HepG2 (cell line): Measurements from ENCODE around the gene SLC2A10. TPM values are rescaled to one million over a fixed set of nuclear protein-coding genes. Genes with fewer than 3 reads are reported as not detected.

Experiments
- AGO1 ChIP-seq: fragments of 200-400 bp; formaldehyde crosslinking; IDR thresholded peaks from 2 replicates; pipeline ENCODE4 v1.6.1; 2017; ENCODE audit warnings: mild to moderate bottlenecking, low read depth, low read length, moderate library complexity; ENCODE audit not compliant: poor library complexity, severe bottlenecking
- ARID2 ChIP-seq: sonication (generic); formaldehyde crosslinking; IDR thresholded peaks from 2 replicates; pipeline ENCODE4 v1.8.1; 2022; ENCODE audit warnings: mild to moderate bottlenecking, missing genetic modification reagents, borderline replicate concordance
- ARID5B ChIP-seq: IDR thresholded peaks from 2 replicates; pipeline ENCODE4 v1.4.0; 2020; ENCODE audit warnings: mild to moderate bottlenecking, missing genetic modification reagents
- EHMT2 ChIP-seq: fragments of 200-600 bp; sonication (generic); IDR thresholded peaks from 2 replicates; pipeline ENCODE4 v1.7.0; 2017; ENCODE audit warnings: antibody characterized with exemption, low read depth, low read length, borderline replicate concordance
- FOXJ3 ChIP-seq: sonication (generic); formaldehyde crosslinking; IDR thresholded peaks from 2 replicates; pipeline ENCODE4 v1.4.0; 2020; ENCODE audit warnings: missing genetic modification reagents, mild to moderate bottlenecking, borderline replicate concordance
- KDM2A ChIP-seq: sonication (generic); formaldehyde crosslinking; IDR thresholded peaks from 2 replicates; pipeline ENCODE4 v1.4.0; 2020; ENCODE audit warnings: low read depth, missing genetic modification reagents, borderline replicate concordance
- NCOR1 ChIP-seq: fragments of 200-600 bp; sonication (generic); IDR thresholded peaks from 2 replicates; pipeline ENCODE4 v1.7.0; 2017; ENCODE audit warnings: antibody characterized with exemption, low read length, borderline replicate concordance
- PAX8 ChIP-seq: sonication (generic); formaldehyde crosslinking; IDR thresholded peaks from 2 replicates; pipeline ENCODE4 v1.8.0; 2022; ENCODE audit warnings: mild to moderate bottlenecking, missing genetic modification reagents, borderline replicate concordance
- RFX3 ChIP-seq: IDR thresholded peaks from 2 replicates; pipeline ENCODE4 v1.6.1; 2016; ENCODE audit warnings: missing biosample characterization, missing genetic modification reagents
- SIN3A ChIP-seq: IDR thresholded peaks from 2 replicates; pipeline ENCODE4 v1.6.1; 2011; ENCODE audit warnings: low read depth, mild to moderate bottlenecking, control low read depth, low read length, borderline replicate concordance
- SOX6 ChIP-seq, 2 experiments: fragments of 450-650 bp in 1 of 2; sonication (generic) in 1 of 2; formaldehyde crosslinking in 1 of 2; IDR thresholded peaks; 2 replicates each; pipeline versions ENCODE4 v1.4.0 to v1.6.1; 2017 to 2020; ENCODE audit warnings: antibody characterized with exemption in 1 of 2, mild to moderate bottlenecking in 1 of 2, missing genetic modification reagents in 1 of 2
- SRY ChIP-seq: sonication (generic); formaldehyde crosslinking; IDR thresholded peaks from 2 replicates; pipeline ENCODE4 v1.8.0; 2022; ENCODE audit warnings: mild to moderate bottlenecking, missing genetic modification reagents
- TRAFD1 ChIP-seq: sonication (generic); formaldehyde crosslinking; IDR thresholded peaks from 2 replicates; pipeline ENCODE4 v1.5.1; 2020; ENCODE audit warnings: missing genetic modification reagents, mild to moderate bottlenecking, borderline replicate concordance
- ZBTB39 ChIP-seq: sonication (generic); formaldehyde crosslinking; IDR thresholded peaks from 2 replicates; pipeline ENCODE4 v1.5.0; 2020; ENCODE audit warnings: missing genetic modification reagents
- ZMYM3 ChIP-seq: sonication (generic); formaldehyde crosslinking; IDR thresholded peaks from 2 replicates; pipeline ENCODE4 v1.5.1; 2020; ENCODE audit warnings: mild to moderate bottlenecking, missing genetic modification reagents
- ZNF530 ChIP-seq: sonication (generic); formaldehyde crosslinking; IDR thresholded peaks from 2 replicates; pipeline ENCODE4 v1.5.0; 2020; ENCODE audit warnings: low read depth, mild to moderate bottlenecking, missing genetic modification reagents
- polyA plus RNA-seq, 8 experiments: library from polyadenylated mRNA; depleted of rRNA in 3 of 8; stranded (reverse) in 7 of 8; unstranded in 1 of 8; fragments of >200 nt; fragmentation: Illumina TruSeq in 4 of 8; extraction: Trizol in 4 of 8; gene quantifications; 2 replicates each; pipeline versions ENCODE4 v1.2.1 to v1.2.3, GENCODE V29; 2011 to 2016; ENCODE audit warnings: low read depth in 4 of 8, missing spikeins in 1 of 8, mixed read lengths in 1 of 8; ENCODE audit not compliant: insufficient read depth in 1 of 8
- total RNA-seq, 5 experiments: library from RNA; depleted of rRNA; stranded (reverse); fragments of >200 nt; fragmentation: Illumina TruSeq; extraction: Trizol; gene quantifications; 2 replicates each; pipeline ENCODE4 v1.2.3, GENCODE V29; 2016; ENCODE audit warnings: low read depth in 1 of 5
- TF ChIP-seq, protein P1 (sequence below): IDR thresholded peaks from 2 replicates; pipeline ENCODE4 v1.6.1; 2016
- TF ChIP-seq, protein P2 (sequence below): sonication (generic); formaldehyde crosslinking; IDR thresholded peaks from 2 replicates; pipeline ENCODE4 v1.5.0; 2020; ENCODE audit warnings: mild to moderate bottlenecking, missing genetic modification reagents, moderate library complexity

The SLC2A10 gene
- total and polyA plus RNA-seq, 2 of the 13 experiments (the other 11 are each of a cell fraction or from before 2014, with no cell fraction given), result 16.0 to 18.4 TPM

DNA sequence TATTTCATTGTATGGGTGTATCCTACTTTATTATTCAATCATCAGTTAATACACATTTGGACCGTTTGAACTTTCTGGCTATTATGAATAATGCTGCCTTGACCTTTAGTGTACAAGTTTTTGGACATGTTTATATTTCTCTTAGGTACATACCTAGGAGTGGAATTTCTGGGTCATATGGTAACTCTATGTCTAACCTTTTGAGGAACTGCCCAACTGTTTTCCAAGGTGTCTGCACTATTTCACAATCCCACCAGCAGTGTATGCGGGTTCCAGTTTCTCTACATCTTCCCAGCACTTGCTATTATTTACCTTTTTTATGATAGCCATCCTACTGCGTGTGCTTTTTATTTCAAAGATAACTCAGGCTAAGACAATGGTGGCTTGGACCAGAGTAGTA is 43.8 kb upstream of the SLC2A10 start (continued):
- peak; percentile 89 for TF ChIP-seq ARID5B
- TF ChIP-seq, protein P1, sequence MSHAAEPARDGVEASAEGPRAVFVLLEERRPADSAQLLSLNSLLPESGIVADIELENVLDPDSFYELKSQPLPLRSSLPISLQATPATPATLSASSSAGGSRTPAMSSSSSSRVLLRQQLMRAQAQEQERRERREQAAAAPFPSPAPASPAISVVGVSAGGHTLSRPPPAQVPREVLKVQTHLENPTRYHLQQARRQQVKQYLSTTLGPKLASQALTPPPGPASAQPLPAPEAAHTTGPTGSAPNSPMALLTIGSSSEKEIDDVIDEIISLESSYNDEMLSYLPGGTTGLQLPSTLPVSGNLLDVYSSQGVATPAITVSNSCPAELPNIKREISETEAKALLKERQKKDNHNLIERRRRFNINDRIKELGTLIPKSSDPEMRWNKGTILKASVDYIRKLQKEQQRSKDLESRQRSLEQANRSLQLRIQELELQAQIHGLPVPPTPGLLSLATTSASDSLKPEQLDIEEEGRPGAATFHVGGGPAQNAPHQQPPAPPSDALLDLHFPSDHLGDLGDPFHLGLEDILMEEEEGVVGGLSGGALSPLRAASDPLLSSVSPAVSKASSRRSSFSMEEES (CRISPR knock-in tag), result no peak
- TF ChIP-seq SIN3A, result no peak
- TF ChIP-seq PAX8 (CRISPR knock-in tag), result no peak
- TF ChIP-seq, protein P2, sequence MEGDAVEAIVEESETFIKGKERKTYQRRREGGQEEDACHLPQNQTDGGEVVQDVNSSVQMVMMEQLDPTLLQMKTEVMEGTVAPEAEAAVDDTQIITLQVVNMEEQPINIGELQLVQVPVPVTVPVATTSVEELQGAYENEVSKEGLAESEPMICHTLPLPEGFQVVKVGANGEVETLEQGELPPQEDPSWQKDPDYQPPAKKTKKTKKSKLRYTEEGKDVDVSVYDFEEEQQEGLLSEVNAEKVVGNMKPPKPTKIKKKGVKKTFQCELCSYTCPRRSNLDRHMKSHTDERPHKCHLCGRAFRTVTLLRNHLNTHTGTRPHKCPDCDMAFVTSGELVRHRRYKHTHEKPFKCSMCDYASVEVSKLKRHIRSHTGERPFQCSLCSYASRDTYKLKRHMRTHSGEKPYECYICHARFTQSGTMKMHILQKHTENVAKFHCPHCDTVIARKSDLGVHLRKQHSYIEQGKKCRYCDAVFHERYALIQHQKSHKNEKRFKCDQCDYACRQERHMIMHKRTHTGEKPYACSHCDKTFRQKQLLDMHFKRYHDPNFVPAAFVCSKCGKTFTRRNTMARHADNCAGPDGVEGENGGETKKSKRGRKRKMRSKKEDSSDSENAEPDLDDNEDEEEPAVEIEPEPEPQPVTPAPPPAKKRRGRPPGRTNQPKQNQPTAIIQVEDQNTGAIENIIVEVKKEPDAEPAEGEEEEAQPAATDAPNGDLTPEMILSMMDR, result no peak
- 0 out of 2 replicates have a peak, but pooled peaks have one; percentile 49 for TF ChIP-seq ARID2 (CRISPR knock-in tag)
- TF ChIP-seq KDM2A (CRISPR knock-in tag), result no peak
- no peak for TF ChIP-seq TRAFD1 (CRISPR knock-in tag)
- no peak for TF ChIP-seq EHMT2
- no peak for TF ChIP-seq RFX3 (CRISPR knock-in tag)
- no peak for TF ChIP-seq AGO1
- TF ChIP-seq SRY, result no peak
- TF ChIP-seq NCOR1, result 0 out of 2 replicates have a peak, but pooled peaks have one; percentile 34
- no peak for TF ChIP-seq ZMYM3 (CRISPR knock-in tag)
- TF ChIP-seq FOXJ3, result 0 out of 2 replicates have a peak, but pooled peaks have one; percentile 38
- no peak for TF ChIP-seq SOX6 (IDR thresholded peaks at IDR 0.05)
- TF ChIP-seq SOX6 (CRISPR knock-in tag; IDR thresholded peaks at IDR 0.05), result peak; percentile 58
- TF ChIP-seq ZBTB39 (CRISPR knock-in tag), result no peak
- TF ChIP-seq ZNF530, result no peak
